Esophagus (tissue), 2 donors: ENCODE data around the gene GNAI1. TPM values are rescaled to one million over a fixed set of nuclear protein-coding genes. Genes with fewer than 3 reads are reported as not detected.

Source experiments
- H3K27ac ChIP-seq, 2 donors: one replicate each; pipeline ENCODE4 v1.5.1; 2013; ENCODE audit warnings: low read depth in 2 of 2, mild to moderate bottlenecking in 2 of 2, inconsistent platforms in 1 of 2, low read length in 1 of 2, moderate library complexity in 1 of 2
- H3K27me3 ChIP-seq, 2 donors: one replicate each; pipeline ENCODE4 v1.6.1; 2013; ENCODE audit warnings: low read length in 2 of 2, control low read depth in 1 of 2, mild to moderate bottlenecking in 1 of 2; ENCODE audit not compliant: insufficient read depth in 2 of 2, control insufficient read depth in 1 of 2
- H3K36me3 ChIP-seq, 2 donors: one replicate each; pipeline ENCODE4 v1.6.1; 2013; ENCODE audit warnings: low read length in 1 of 2; ENCODE audit not compliant: control insufficient read depth in 2 of 2, insufficient read depth in 2 of 2
- H3K4me1 ChIP-seq, 2 donors: one replicate each; pipeline ENCODE4 v1.6.1; 2013; ENCODE audit warnings: low read length in 1 of 2; ENCODE audit not compliant: control insufficient read depth in 2 of 2, insufficient read depth in 2 of 2
- H3K4me3 ChIP-seq, 2 donors: one replicate each; pipeline ENCODE4 v1.5.1; 2013; ENCODE audit warnings: low read length in 2 of 2, mild to moderate bottlenecking in 2 of 2, low read depth in 1 of 2, moderate library complexity in 1 of 2
- H3K9me3 ChIP-seq, 2 donors: one replicate each; pipeline ENCODE4 v1.6.1; 2013; ENCODE audit warnings: mild to moderate bottlenecking in 2 of 2, low read depth in 1 of 2, low read length in 1 of 2, moderate library complexity in 1 of 2; ENCODE audit not compliant: control insufficient read depth in 2 of 2, insufficient read depth in 1 of 2
- WGBS, 2 donors: extraction: QIAGEN DNeasy Blood & Tissue Kit; methylation state at CpG; one replicate each; pipeline ENCODE4 v1.1.7; 2013; 5-methylcytosine and 5-hydroxymethylcytosine counted together
- polyA plus RNA-seq, 2 donors: library from polyadenylated mRNA; stranded (reverse); fragments of 200-250 nt; gene quantifications; one replicate each; pipeline ENCODE4 v1.2.3, GENCODE V29; 2013
- donor health status: healthy with polysubstance abuse.
- donor health status: Bipolar disorder and iron deficiency.

GNAI1 gene
- polyA plus RNA-seq, 2 donors = 6.2 to 18.8 TPM

GRCh38 chr7:80141376-80141775, 6.7 kb downstream of the GNAI1 start:
- 88 to 90% methylated on average over 2 of the region's 2 CpGs for WGBS, 2 donors
- no peak overlapping the region for H3K4me3 ChIP-seq
- no peaks in the 10 kb centered on the region for H3K9me3 ChIP-seq
- no peaks in the 10 kb centered on the region for H3K36me3 ChIP-seq
- no peaks in the 10 kb centered on the region for H3K4me1 ChIP-seq
- no peaks in the 10 kb centered on the region for H3K27me3 ChIP-seq
- H3K27ac ChIP-seq = no peak overlapping the region

GRCh38 chr7:80142853-80143580, 8.4 kb downstream of the GNAI1 start:
- 84 to 89% methylated on average over 1 of the region's 1 CpG for WGBS, 2 donors
- H3K9me3 ChIP-seq = no peaks in the 10 kb centered on the region
- H3K27ac ChIP-seq = no peak overlapping the region
- no peaks in the 10 kb centered on the region for H3K27me3 ChIP-seq
- H3K4me1 ChIP-seq = no peaks in the 10 kb centered on the region
- no peaks in the 10 kb centered on the region for H3K36me3 ChIP-seq
- no peak overlapping the region for H3K4me3 ChIP-seq

GRCh38 chr7:80145780-80146422, 11.3 kb downstream of the GNAI1 start:
- Histone ChIP-seq H3K27ac (no peak overlapping the region), H3K9me3 (no peaks in the 10 kb centered on the region), H3K4me3 (no peak overlapping the region), H3K36me3 (no peaks in the 10 kb centered on the region), H3K4me1 (peaks cover 0 to under 1% of the 10 kb centered on the region in 2 donors), H3K27me3 (no peaks in the 10 kb centered on the region)
- 50 to 61% methylated on average over 3 of the region's 3 CpGs for whole genome bisulfite sequencing, 2 donors

- no peaks in the 10 kb centered on the region for H3K9me3 ChIP-seq
- WGBS, 2 donors = 72 to 80% methylated on average over 4 of the region's 4 CpGs
- no peak overlapping the region for H3K27ac ChIP-seq
- H3K4me3 ChIP-seq = no peak overlapping the region
- H3K27me3 ChIP-seq = no peaks in the 10 kb centered on the region
- no peaks in the 10 kb centered on the region for H3K36me3 ChIP-seq
- peaks cover 0 to 2% of the 10 kb centered on the region in 2 donors for H3K4me1 ChIP-seq
Observed at GRCh38 chr7:80146545-80147182, 12.0 kb downstream of the GNAI1 start.

- Histone ChIP-seq H3K36me3 (no peaks in the 10 kb centered on the region), H3K4me1 (peaks cover 0 to 2% of the 10 kb centered on the region in 2 donors), H3K27ac (no peak overlapping the region), H3K9me3 (no peaks in the 10 kb centered on the region), H3K4me3 (no peak overlapping the region), H3K27me3 (no peaks in the 10 kb centered on the region)
- 61 to 63% methylated on average over 3 of the region's 3 CpGs for WGBS, 2 donors
Observed at GRCh38 chr7:80147543-80148391, 13.1 kb downstream of the GNAI1 start.

- WGBS, 2 donors = 62 to 73% methylated on average over 5 of the region's 5 CpGs
- no peaks in the 10 kb centered on the region for H3K27me3 ChIP-seq
- H3K27ac ChIP-seq = peak overlapping the region; percentile 31 to 68
- H3K4me1 ChIP-seq = peaks cover 0 to 2% of the 10 kb centered on the region in 2 donors
- no peaks in the 10 kb centered on the region for H3K36me3 ChIP-seq
- H3K4me3 ChIP-seq = no peak overlapping the region
- no peaks in the 10 kb centered on the region for H3K9me3 ChIP-seq
Observed at GRCh38 chr7:80150611-80151273, 16.1 kb downstream of the GNAI1 start.

- Histone ChIP-seq H3K4me3 (no peak overlapping the region), H3K9me3 (no peaks in the 10 kb centered on the region), H3K27ac (peak overlapping the region in 1 of 2 donors; percentile 68), H3K4me1 (peaks cover 0 to 2% of the 10 kb centered on the region in 2 donors), H3K36me3 (no peaks in the 10 kb centered on the region), H3K27me3 (no peaks in the 10 kb centered on the region)
Observed at GRCh38 chr7:80151274-80151665, 16.6 kb downstream of the GNAI1 start.

GRCh38 chr7:80153446-80153845, 18.8 kb downstream of the GNAI1 start:
- peaks cover 0 to 6% of the 10 kb centered on the region in 2 donors for H3K4me1 ChIP-seq

More at GRCh38 chr7:80153446-80153845, 18.8 kb downstream of the GNAI1 start:
- no peak overlapping the region for H3K4me3 ChIP-seq
- no peaks in the 10 kb centered on the region for H3K27me3 ChIP-seq
- H3K27ac ChIP-seq = no peak overlapping the region
- 70 to 77% methylated on average over 1 of the region's 1 CpG for WGBS, 2 donors
- H3K9me3 ChIP-seq = no peaks in the 10 kb centered on the region
- no peaks in the 10 kb centered on the region for H3K36me3 ChIP-seq
